ENCODE measurements around the gene PANX3. TPM values are rescaled to one million over a fixed set of nuclear protein-coding genes. Genes with fewer than 3 reads are reported as not detected.

The PANX3 gene
- total and polyA plus RNA-seq, 9 of the 15 experiments (the other 6 are each of a cell fraction or from before 2014, with no cell fraction given), result 0.09 to 0.69 (median 0.39) TPM

DNA sequence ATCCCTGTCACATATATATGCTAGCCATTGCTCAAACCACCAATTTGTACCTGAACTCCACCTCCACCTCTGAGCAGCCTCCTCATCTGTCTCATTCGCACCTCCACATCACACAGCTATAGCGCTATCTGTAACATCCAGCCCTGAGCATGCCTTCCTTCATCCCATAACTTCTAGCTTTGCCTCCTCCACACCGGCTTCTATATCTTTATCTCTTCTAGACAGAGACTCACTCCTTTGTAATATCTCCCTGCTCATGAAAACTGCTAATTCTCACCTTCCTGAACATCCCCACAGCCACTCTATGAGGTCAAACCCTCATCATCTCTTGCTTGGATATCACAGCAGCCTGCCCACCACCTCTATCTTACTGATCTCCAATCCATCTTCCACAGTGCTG is 56.4 kb downstream of the PANX3 start (continued):
- TF ChIP-seq, protein P1, sequence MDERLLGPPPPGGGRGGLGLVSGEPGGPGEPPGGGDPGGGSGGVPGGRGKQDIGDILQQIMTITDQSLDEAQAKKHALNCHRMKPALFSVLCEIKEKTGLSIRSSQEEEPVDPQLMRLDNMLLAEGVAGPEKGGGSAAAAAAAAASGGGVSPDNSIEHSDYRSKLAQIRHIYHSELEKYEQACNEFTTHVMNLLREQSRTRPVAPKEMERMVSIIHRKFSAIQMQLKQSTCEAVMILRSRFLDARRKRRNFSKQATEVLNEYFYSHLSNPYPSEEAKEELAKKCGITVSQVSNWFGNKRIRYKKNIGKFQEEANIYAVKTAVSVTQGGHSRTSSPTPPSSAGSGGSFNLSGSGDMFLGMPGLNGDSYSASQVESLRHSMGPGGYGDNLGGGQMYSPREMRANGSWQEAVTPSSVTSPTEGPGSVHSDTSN (CRISPR knock-in tag; IDR thresholded peaks at IDR 0.05; ENCODE audit: low read depth), result no peak
- TF ChIP-seq, protein P1 (tag; conservative IDR thresholded peaks at IDR 0.05; ENCODE audit: low read depth), result 0 out of 2 replicates have a peak, but pooled peaks have one; percentile 10
- TF ChIP-seq GTF2A2 (tag; IDR thresholded peaks at IDR 0.05) (no peak), NCOR1 (IDR thresholded peaks at IDR 0.05) (peak; percentile 96), NEUROD1 (IDR thresholded peaks at IDR 0.05; ENCODE audit: borderline replicate concordance, low read depth, low read length, partially characterized antibody) (no peak), TAF7 (tag; IDR thresholded peaks at IDR 0.05) (no peak), SIX5 (IDR thresholded peaks at IDR 0.05; ENCODE audit: borderline replicate concordance in 1 of 2, insufficient read depth in 1 of 2, low read depth in 1 of 2, low read length in 2 of 2) (no peak), RBM22 (IDR thresholded peaks at IDR 0.05; ENCODE audit: low read depth, low read length, poor library complexity, severe bottlenecking) (no peak), NR4A1 (CRISPR knock-in tag; IDR thresholded peaks at IDR 0.05) (no peak), NR4A1 (tag; IDR thresholded peaks at IDR 0.05) (no peak), HNRNPLL (IDR thresholded peaks at IDR 0.05; ENCODE audit: low read depth, low read length, poor library complexity, severe bottlenecking) (no peak), NCOA1 (IDR thresholded peaks at IDR 0.05; ENCODE audit: low read depth) (peak; percentile 55; the same call in 1 of the 2 replicates), BCOR (IDR thresholded peaks at IDR 0.05) (peak; percentile 85; the same call in 1 of the 2 replicates), RBM17 (IDR thresholded peaks at IDR 0.05; ENCODE audit: borderline replicate concordance, low read depth, low read length) (no peak)
- TF ChIP-seq, protein P2, sequence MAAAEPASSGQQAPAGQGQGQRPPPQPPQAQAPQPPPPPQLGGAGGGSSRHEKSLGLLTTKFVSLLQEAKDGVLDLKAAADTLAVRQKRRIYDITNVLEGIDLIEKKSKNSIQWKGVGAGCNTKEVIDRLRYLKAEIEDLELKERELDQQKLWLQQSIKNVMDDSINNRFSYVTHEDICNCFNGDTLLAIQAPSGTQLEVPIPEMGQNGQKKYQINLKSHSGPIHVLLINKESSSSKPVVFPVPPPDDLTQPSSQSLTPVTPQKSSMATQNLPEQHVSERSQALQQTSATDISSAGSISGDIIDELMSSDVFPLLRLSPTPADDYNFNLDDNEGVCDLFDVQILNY (CRISPR knock-in tag; IDR thresholded peaks at IDR 0.05), result no peak
- TF ChIP-seq, protein P3, sequence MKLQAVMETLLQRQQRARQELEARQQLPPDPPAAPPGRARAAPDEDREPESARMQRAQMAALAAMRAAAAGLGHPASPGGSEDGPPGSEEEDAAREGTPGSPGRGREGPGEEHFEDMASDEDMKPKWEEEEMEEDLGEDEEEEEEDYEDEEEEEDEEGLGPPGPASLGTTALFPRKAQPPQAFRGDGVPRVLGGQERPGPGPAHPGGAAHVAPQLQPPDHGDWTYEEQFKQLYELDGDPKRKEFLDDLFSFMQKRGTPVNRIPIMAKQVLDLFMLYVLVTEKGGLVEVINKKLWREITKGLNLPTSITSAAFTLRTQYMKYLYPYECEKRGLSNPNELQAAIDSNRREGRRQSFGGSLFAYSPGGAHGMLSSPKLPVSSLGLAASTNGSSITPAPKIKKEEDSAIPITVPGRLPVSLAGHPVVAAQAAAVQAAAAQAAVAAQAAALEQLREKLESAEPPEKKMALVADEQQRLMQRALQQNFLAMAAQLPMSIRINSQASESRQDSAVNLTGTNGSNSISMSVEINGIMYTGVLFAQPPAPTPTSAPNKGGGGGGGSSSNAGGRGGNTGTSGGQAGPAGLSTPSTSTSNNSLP (IDR thresholded peaks at IDR 0.05; ENCODE audit: borderline replicate concordance, low read depth, low read length), result peak; percentile 78
- TF ChIP-seq, protein P4, sequence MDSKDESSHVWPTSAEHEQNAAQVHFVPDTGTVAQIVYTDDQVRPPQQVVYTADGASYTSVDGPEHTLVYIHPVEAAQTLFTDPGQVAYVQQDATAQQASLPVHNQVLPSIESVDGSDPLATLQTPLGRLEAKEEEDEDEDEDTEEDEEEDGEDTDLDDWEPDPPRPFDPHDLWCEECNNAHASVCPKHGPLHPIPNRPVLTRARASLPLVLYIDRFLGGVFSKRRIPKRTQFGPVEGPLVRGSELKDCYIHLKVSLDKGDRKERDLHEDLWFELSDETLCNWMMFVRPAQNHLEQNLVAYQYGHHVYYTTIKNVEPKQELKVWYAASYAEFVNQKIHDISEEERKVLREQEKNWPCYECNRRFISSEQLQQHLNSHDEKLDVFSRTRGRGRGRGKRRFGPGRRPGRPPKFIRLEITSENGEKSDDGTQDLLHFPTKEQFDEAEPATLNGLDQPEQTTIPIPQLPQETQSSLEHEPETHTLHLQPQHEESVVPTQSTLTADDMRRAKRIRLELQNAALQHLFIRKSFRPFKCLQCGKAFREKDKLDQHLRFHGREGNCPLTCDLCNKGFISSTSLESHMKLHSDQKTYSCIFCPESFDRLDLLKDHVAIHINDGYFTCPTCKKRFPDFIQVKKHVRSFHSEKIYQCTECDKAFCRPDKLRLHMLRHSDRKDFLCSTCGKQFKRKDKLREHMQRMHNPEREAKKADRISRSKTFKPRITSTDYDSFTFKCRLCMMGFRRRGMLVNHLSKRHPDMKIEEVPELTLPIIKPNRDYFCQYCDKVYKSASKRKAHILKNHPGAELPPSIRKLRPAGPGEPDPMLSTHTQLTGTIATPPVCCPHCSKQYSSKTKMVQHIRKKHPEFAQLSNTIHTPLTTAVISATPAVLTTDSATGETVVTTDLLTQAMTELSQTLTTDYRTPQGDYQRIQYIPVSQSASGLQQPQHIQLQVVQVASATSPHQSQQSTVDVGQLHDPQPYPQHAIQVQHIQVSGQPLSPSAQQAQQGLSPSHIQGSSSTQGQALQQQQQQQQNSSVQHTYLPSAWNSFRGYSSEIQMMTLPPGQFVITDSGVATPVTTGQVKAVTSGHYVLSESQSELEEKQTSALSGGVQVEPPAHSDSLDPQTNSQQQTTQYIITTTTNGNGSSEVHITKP (IDR thresholded peaks at IDR 0.05; ENCODE audit: partially characterized antibody), result no peak
- TF ChIP-seq, protein P5, sequence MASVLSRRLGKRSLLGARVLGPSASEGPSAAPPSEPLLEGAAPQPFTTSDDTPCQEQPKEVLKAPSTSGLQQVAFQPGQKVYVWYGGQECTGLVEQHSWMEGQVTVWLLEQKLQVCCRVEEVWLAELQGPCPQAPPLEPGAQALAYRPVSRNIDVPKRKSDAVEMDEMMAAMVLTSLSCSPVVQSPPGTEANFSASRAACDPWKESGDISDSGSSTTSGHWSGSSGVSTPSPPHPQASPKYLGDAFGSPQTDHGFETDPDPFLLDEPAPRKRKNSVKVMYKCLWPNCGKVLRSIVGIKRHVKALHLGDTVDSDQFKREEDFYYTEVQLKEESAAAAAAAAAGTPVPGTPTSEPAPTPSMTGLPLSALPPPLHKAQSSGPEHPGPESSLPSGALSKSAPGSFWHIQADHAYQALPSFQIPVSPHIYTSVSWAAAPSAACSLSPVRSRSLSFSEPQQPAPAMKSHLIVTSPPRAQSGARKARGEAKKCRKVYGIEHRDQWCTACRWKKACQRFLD (CRISPR knock-in tag; IDR thresholded peaks at IDR 0.05), result peak; percentile 78; the same call in 1 of the 2 replicates

All from K562 (cell line).